Endodermal cell (in vitro differentiated cells): ENCODE results near the gene RAB26. TPM values are rescaled to one million over a fixed set of nuclear protein-coding genes. Genes with fewer than 3 reads are reported as not detected.
A peak's percentile ranks its signal among the peaks of the same experiment; 100 is the strongest.

ENCODE experiments used
- DNase-seq: peaks from one replicate; pipeline ENCODE4 v3.0.0-alpha.2; 2017
- H3K27ac ChIP-seq: 2 replicates; pipeline ENCODE4 v1.5.1; 2013; ENCODE audit warnings: mild to moderate bottlenecking, low read depth, low read length, moderate library complexity
- H3K27me3 ChIP-seq: 2 replicates; pipeline ENCODE4 v1.6.1; 2013; ENCODE audit warnings: mild to moderate bottlenecking, low read length, moderate library complexity; ENCODE audit not compliant: insufficient read depth, control insufficient read depth, poor library complexity, severe bottlenecking
- H3K36me3 ChIP-seq: 2 replicates; pipeline ENCODE4 v1.7.0; 2013; ENCODE audit warnings: mild to moderate bottlenecking, low read length, moderate library complexity; ENCODE audit not compliant: control insufficient read depth, insufficient read depth
- H3K4me1 ChIP-seq: one replicate; pipeline ENCODE4 v1.7.0; 2013; ENCODE audit warnings: low read length; ENCODE audit not compliant: control insufficient read depth, insufficient read depth
- H3K4me3 ChIP-seq: 2 replicates; pipeline ENCODE4 v1.5.1; 2013; ENCODE audit warnings: mild to moderate bottlenecking, low read length, moderate library complexity
- H3K9ac ChIP-seq: 2 replicates; pipeline ENCODE4 v1.6.1; 2013; ENCODE audit warnings: mild to moderate bottlenecking, low read length, moderate library complexity; ENCODE audit not compliant: poor library complexity, severe bottlenecking; ENCODE audit errors: extremely low read depth
- H3K9me3 ChIP-seq: 2 replicates; pipeline ENCODE4 v1.6.1; 2013; ENCODE audit warnings: mild to moderate bottlenecking, low read length, moderate library complexity; ENCODE audit not compliant: control insufficient read depth
- H3K27ac Mint-ChIP-seq: 2 replicates; pipeline ENCODE4 v1.8.0; 2020; ENCODE audit warnings: mixed read lengths
- H3K27me3 Mint-ChIP-seq: 2 replicates; pipeline ENCODE4 v1.8.0; 2021; ENCODE audit warnings: mild to moderate bottlenecking, mixed read lengths; ENCODE audit not compliant: insufficient read depth
- H3K36me3 Mint-ChIP-seq: 2 replicates; pipeline ENCODE4 v1.8.0; 2020; ENCODE audit warnings: low read depth, mixed read lengths
- H3K4me1 Mint-ChIP-seq: 2 replicates; pipeline ENCODE4 v1.8.0; 2020; ENCODE audit warnings: mixed read lengths
- H3K4me3 Mint-ChIP-seq: 2 replicates; pipeline ENCODE4 v1.8.0; 2020; ENCODE audit warnings: mild to moderate bottlenecking, moderate library complexity, mixed read lengths
- H3K9me3 Mint-ChIP-seq: 2 replicates; pipeline ENCODE4 v1.8.0; 2020; ENCODE audit warnings: mild to moderate bottlenecking, mixed read lengths
- CTCF ChIP-seq: fragments of 200-600 bp; sonication (generic); conservative IDR thresholded peaks from 2 replicates; pipeline ENCODE4 v1.5.0; 2021; ENCODE audit warnings: antibody characterized with exemption, mild to moderate bottlenecking
- WGBS, 2 experiments: methylation state at CpG; one replicate each; pipeline versions ENCODE4 v1.1.5 to v1.1.7; 2013; ENCODE audit warnings: missing lambda C conversion rate in 2 of 2, mixed read lengths in 1 of 2; ENCODE audit not compliant: insufficient coverage in 1 of 2, insufficient read length in 1 of 2; 5-methylcytosine and 5-hydroxymethylcytosine counted together
- total RNA-seq, 2 donors: library from RNA; stranded (reverse); fragmentation: NEBNext Ultra II Directional in 1 of 2; extraction: Animal tissue kit (Norgen Biotek cat#: 25700) in 1 of 2; gene quantifications; 2 replicates in 1 of 2; 3 replicates in 1 of 2; pipeline ENCODE4 v1.2.1, GENCODE V29; 2021

Gene RAB26
- total RNA-seq, 2 donors from 2014 or later = 3.2 to 4.9 TPM

DNA sequence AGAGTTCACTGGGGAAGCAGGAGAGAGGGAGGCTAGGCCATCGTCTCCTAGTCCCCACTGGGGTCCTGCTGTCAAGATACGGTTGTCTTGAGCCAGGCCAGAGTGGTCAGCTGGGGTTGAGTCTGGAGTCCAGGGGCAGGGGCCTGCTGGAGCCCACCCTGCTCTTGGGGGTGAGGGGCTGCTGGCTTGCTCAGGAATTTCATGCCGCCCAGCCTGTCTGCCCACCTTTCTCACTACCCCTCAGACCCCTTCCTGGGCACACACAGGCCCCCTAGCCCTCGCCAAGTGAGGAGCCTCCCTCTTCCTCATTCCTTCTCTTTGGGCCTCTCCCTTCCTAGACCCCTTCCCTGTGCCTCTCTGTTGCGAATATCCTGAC is 8.4 kb downstream of the RAB26 start:
- Histone ChIP-seq H3K4me1 (peaks cover 16% of the 10 kb centered on the region), H3K9ac (peak overlapping the region; percentile 25), H3K36me3 (peaks cover 29% of the 10 kb centered on the region), H3K4me3 (peak overlapping the region; percentile 99), H3K27me3 (no peaks in the 10 kb centered on the region), H3K9me3 (no peaks in the 10 kb centered on the region), H3K27ac (no peak overlapping the region)
- Mint-ChIP-seq H3K4me1 (peaks cover 27% of the 10 kb centered on the region), H3K4me3 (peak overlapping the region; percentile 98), H3K36me3 (peaks cover 23% of the 10 kb centered on the region), H3K27ac (peak overlapping the region; percentile 95), H3K9me3 (no peaks in the 10 kb centered on the region), H3K27me3 (no peaks in the 10 kb centered on the region)
- no peak for TF ChIP-seq CTCF
- DNase-seq = no peak
- WGBS, 2 experiments = 70 to 94% methylated on average over 3 to 5 of the region's 5 CpGs

DNA sequence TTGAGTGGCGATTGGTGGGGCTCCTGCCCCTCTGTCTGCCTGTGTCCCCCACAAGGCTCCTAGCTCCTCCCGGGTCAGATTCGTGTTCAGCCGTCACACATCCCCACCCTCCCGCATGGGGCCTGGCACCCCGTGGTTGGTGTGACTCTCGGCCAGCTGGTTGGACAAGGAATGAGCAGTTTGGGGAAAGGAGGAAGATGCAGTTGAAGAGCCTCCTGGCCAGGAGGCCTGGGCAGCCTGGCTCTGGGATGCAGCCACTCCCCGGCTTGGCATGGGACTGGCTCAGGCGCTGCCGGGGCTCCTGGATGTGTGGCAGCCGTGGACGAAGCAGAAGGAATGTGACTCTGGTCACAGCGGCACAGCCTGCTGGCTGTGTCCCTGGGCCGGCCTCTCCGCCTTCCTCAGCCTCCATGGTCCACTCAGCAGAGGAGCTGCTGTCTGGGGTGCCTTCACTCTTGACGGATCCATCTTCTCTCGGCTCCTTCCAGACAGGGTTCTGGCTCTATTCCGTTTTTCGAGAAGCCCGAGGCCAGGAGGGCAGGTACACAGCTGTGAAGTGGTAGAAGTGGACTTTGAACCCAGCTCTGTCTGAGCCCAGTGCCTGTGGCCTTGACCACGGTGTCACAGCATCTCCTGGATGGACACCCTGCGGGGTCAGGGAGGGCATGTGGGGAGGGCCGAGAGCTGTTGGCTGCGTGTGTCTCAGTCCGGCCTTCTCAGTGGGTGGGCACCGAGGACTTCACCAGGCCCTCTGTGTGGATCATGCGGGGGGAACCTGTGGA is 9.2 kb downstream of the RAB26 start:
- Mint-ChIP-seq H3K9me3 (no peaks in the 10 kb centered on the region), H3K4me3 (peak overlapping the region; percentile 98), H3K4me1 (peaks cover 25% of the 10 kb centered on the region), H3K27me3 (no peaks in the 10 kb centered on the region), H3K27ac (peak overlapping the region; percentile 80), H3K36me3 (peaks cover 20% of the 10 kb centered on the region)
- Histone ChIP-seq H3K4me3 (peak overlapping the region; percentile 99), H3K27me3 (no peaks in the 10 kb centered on the region), H3K27ac (no peak overlapping the region), H3K4me1 (peaks cover 16% of the 10 kb centered on the region), H3K9me3 (no peaks in the 10 kb centered on the region), H3K36me3 (peaks cover 21% of the 10 kb centered on the region), H3K9ac (peak overlapping the region; percentile 25)
- WGBS, 2 experiments = 91 to 95% methylated on average over 19 to 27 of the region's 27 CpGs
- DNase-seq = no peak
- no peak for TF ChIP-seq CTCF

- H3K9ac ChIP-seq = no peak overlapping the region
- H3K4me3 ChIP-seq = no peak overlapping the region
- peak overlapping the region; percentile 80 for H3K27ac Mint-ChIP-seq
Measured at GRCh38 chr16:2158262-2158638, 9.8 kb downstream of the RAB26 start.

More at GRCh38 chr16:2158262-2158638, 9.8 kb downstream of the RAB26 start:
- peaks cover 16% of the 10 kb centered on the region for H3K36me3 ChIP-seq
- peaks cover 16% of the 10 kb centered on the region for H3K36me3 Mint-ChIP-seq
- DNase-seq = no peak
- peaks cover 25% of the 10 kb centered on the region for H3K4me1 Mint-ChIP-seq
- WGBS, 2 experiments = 95% methylated on average over 7 to 15 of the region's 15 CpGs
- H3K4me1 ChIP-seq = peaks cover 16% of the 10 kb centered on the region
- no peak for TF ChIP-seq CTCF
- H3K9me3 ChIP-seq = no peaks in the 10 kb centered on the region
- H3K9me3 Mint-ChIP-seq = no peaks in the 10 kb centered on the region
- H3K27ac ChIP-seq = peak overlapping the region; percentile 34
- H3K27me3 Mint-ChIP-seq = no peaks in the 10 kb centered on the region
- no peaks in the 10 kb centered on the region for H3K27me3 ChIP-seq
- H3K4me3 Mint-ChIP-seq = no peak overlapping the region
